ENCODE results near the gene INPPL1. TPM values are rescaled to one million over a fixed set of nuclear protein-coding genes. Genes with fewer than 3 reads are reported as not detected.
"Not testable (repeated sequence)": the region's sequence is repeated elsewhere in the genome, so short reads cannot be mapped to it uniquely, and the experiment has no call there.

INPPL1 gene
- total RNA-seq, 4 donors from 2014 or later = 25.0 to 68.8 (median 41.2) TPM

DNA sequence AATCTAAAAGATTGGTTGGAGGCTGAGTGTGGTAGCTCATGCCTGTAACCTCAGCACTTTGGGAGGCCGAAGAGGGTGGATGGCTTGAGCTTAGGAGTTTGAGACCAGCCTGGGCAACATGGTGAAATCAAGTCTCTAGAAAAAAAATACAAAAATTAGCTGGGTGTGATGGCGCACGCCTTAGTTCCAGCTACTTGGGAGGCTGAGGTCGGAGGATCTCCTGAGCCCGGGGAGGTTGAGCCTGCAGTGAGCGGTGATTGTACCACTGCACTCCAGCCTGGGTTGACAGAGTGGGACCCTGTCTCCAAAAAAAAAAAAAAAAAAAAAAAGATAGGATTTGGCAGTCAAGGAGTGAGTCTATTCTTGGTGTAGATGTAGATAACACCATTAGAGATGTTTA lies 22.0 kb upstream of the INPPL1 start:
- no peak overlapping the region for H3K4me3 ChIP-seq (ENCODE audit: low read depth, poor library complexity, severe bottlenecking)
- TF ChIP-seq POLR2A (IDR thresholded peaks at IDR 0.05) = no peak
- TF ChIP-seq, protein P1, sequence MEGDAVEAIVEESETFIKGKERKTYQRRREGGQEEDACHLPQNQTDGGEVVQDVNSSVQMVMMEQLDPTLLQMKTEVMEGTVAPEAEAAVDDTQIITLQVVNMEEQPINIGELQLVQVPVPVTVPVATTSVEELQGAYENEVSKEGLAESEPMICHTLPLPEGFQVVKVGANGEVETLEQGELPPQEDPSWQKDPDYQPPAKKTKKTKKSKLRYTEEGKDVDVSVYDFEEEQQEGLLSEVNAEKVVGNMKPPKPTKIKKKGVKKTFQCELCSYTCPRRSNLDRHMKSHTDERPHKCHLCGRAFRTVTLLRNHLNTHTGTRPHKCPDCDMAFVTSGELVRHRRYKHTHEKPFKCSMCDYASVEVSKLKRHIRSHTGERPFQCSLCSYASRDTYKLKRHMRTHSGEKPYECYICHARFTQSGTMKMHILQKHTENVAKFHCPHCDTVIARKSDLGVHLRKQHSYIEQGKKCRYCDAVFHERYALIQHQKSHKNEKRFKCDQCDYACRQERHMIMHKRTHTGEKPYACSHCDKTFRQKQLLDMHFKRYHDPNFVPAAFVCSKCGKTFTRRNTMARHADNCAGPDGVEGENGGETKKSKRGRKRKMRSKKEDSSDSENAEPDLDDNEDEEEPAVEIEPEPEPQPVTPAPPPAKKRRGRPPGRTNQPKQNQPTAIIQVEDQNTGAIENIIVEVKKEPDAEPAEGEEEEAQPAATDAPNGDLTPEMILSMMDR (IDR thresholded peaks at IDR 0.05) = no peak
- intact Hi-C loops (cut with DNase I; ENCODE audit: low total_unique reads) = no loop called here
- peak in 1 of 2 donors; percentile 36 for DNase-seq (ENCODE audit: low spot score in 2 of 2)
- WGBS, 2 donors = 99 to 100% methylated on average over 6 of the region's 6 CpGs

DNA sequence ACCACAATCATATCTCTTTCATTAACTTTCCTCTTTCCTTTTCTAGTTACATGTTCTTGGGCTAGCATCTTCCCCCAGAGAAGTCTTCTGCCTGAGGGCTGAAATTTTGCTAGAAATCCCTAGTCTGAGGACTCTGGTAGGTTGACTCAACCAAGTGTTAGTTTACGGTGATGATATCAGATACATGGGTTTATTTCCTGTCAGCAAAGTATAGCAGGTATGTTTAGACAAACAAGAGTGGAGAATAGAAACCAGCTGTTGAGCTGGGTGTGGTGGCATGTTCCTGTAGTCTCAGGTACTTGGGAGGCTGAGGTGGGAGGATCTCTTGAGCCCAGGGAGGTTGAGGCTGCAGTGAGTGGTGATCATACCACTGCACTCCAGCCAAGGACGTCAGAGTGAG lies 21.4 kb upstream of the INPPL1 start:
- TF ChIP-seq, protein P1 (IDR thresholded peaks at IDR 0.05) = no peak
- TF ChIP-seq POLR2A (IDR thresholded peaks at IDR 0.05) = no peak
- H3K4me3 ChIP-seq (ENCODE audit: low read depth, poor library complexity, severe bottlenecking) = no peak overlapping the region
- WGBS, 2 donors = 76 to 87% methylated on average over 2 of the region's 2 CpGs
- no peak for DNase-seq (ENCODE audit: low spot score in 2 of 2)
- intact Hi-C loops (cut with DNase I; ENCODE audit: low total_unique reads) = no loop called here

DNA sequence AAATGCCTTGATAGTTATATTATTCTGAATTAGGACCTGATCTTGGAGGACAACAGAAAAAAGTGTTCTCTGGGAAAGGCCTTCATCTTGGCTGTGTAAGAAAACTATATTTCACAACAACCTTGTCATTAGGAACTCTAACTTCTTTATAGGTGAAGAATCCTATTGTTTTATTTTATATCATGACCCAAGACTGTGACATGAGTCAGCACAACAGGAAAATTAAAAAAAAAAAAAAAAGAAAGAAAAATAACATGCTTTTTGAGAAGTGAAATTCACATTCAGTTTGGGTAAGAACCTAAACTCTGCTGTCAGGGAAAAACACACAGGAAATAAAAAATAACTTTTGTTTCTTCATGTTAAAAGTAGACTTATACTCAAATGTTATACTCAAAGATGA lies 19.7 kb upstream of the INPPL1 start:
- H3K4me3 ChIP-seq (ENCODE audit: low read depth, poor library complexity, severe bottlenecking) = no peak overlapping the region
- DNase-seq (ENCODE audit: low spot score in 2 of 2) = no peak
- intact Hi-C loops (cut with DNase I; ENCODE audit: low total_unique reads) = no loop called here
- no peak for TF ChIP-seq POLR2A (IDR thresholded peaks at IDR 0.05)
- TF ChIP-seq, protein P1 (IDR thresholded peaks at IDR 0.05) = no peak

DNA sequence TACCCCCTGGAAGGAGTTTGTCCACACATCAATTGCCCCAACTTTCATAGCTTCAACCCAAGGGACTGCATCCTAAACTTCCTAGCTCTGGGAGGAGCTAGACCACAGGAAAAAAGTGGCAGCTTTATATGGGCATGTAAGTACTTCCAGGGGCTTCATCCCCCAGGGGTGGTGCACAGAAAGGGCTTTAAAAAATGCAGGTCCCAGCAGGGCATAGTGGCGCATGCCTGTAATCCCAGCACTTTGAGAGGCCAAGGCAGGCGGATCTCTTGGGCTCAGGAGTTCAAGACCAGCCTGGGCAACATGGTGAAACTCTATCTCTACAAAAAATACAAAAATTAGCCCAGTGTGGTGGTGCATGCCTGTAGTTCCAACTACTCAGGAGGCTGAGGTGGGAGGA lies 17.8 kb upstream of the INPPL1 start:
- peak in 1 of 2 donors; percentile 39 for DNase-seq (ENCODE audit: low spot score in 2 of 2)
- H3K4me3 ChIP-seq (ENCODE audit: low read depth, poor library complexity, severe bottlenecking); intact Hi-C loops (cut with DNase I; ENCODE audit: low total_unique reads): not testable (repeated sequence)
- 81% methylated on average over 2 of the region's 2 CpGs for WGBS, 2 donors

DNA sequence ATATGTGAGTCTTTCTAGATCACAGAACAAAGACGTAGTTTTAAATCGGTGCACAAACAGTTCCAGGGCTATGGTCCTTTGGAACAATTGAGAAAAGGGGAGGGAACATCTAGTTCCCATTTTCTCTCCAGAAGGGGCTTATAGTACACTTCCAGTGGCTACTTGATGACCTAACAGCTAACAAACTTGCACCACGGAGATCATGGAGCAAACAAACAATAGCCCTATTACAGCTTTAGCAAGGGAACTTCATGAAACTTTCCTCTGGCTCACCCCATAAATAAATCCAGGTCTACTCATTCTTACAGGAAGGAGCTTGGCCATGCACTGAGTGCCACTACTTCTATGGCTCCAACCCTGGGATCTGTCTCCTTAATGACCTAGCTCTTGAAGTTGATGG lies 16.3 kb upstream of the INPPL1 start:
- TF ChIP-seq, protein P1 (IDR thresholded peaks at IDR 0.05) = no peak
- TF ChIP-seq POLR2A (IDR thresholded peaks at IDR 0.05) = no peak
- WGBS, 2 donors = 83% methylated on average over 3 of the region's 3 CpGs
- DNase-seq (ENCODE audit: low spot score in 2 of 2) = peak in 1 of 2 donors; percentile 20

DNA sequence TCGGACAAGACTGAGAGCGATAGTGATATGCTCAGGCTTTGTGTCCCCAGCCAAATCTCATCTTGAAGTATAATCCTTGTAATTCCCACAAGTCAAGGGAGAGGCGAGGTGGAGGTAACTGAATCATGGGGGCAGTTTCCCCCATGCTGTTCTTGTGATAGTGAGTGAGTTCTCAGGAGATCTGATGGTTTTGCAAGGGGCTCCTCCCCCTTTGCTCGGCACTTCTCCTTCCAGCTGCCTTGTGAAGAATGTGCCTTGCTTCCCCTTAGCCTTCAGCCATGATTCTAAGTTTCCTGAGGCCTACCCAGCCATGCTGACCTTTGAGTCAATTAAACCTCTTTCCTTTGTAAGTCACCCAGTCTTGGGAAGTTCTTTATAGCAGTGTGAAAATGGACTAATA lies 15.5 kb upstream of the INPPL1 start:
- H3K4me3 ChIP-seq (ENCODE audit: low read depth, poor library complexity, severe bottlenecking) = no peak overlapping the region
- intact Hi-C loops (cut with DNase I; ENCODE audit: low total_unique reads) = no loop called here
- peak in 1 of 2 donors; percentile 73 for DNase-seq (ENCODE audit: low spot score in 2 of 2)
- TF ChIP-seq POLR2A (IDR thresholded peaks at IDR 0.05) = no peak
- TF ChIP-seq, protein P1 (IDR thresholded peaks at IDR 0.05) = no peak
- 76 to 79% methylated on average over 4 of the region's 4 CpGs for WGBS, 2 donors

More for the DNA sequence above, 16.3 kb upstream of the INPPL1 start:
- no peak overlapping the region for H3K4me3 ChIP-seq (ENCODE audit: low read depth, poor library complexity, severe bottlenecking)
- intact Hi-C loops (cut with DNase I; ENCODE audit: low total_unique reads) = no loop called here

All from lower leg skin (tissue), 4 donors.